IPS-NIHi7 (cell line): ENCODE data around the gene PCBP3.
"Not testable (repeated sequence)": the region's sequence is repeated elsewhere in the genome, so short reads cannot be mapped to it uniquely, and the experiment has no call there.

Experiments
- DNase-seq: peaks from one replicate; pipeline ENCODE4 v3.0.0; 2012; ENCODE audit warnings: mixed read lengths; ENCODE audit errors: extremely low spot score

The PCBP3 gene

GRCh38 chr21:45893740-45894449, 250.4 kb downstream of the PCBP3 start:
- no peak for DNase-seq

GRCh38 chr21:45894450-45894825, 250.9 kb downstream of the PCBP3 start:
- DNase-seq, result no peak

- DNase-seq, result no peak
These were observed 251.6 kb downstream of the PCBP3 start for GRCh38 chr21:45894906-45895777.

DNA sequence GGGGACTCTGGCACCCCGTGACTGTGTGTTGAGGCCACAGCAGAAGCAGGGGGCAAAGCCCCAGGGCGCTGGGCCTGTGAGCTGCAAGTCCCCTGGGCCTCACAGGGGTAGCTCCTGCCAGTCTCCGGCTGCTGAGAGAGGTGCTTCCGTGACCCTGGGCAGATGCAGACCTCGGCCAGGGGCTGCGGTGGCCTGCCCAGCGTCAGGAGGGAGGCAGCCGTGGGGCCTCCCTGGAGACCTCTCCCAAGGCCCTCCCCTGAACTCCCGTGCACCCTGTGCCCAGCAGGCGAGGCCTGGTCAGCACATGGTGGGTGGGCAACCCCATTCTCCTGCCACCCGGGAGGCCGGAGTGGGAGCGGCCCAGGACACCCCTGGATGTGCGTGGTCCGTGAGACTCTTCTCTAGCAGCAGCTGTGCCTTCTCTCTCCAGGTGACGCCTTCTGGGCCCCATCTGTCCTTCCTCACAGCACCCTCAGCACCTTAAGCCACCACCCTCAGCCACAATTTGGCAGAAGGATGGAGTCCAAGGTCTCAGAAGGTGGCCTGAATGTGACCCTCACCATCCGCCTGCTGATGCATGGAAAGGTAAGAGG, 252.3 kb downstream of the PCBP3 start:
- no peak for DNase-seq

DNA sequence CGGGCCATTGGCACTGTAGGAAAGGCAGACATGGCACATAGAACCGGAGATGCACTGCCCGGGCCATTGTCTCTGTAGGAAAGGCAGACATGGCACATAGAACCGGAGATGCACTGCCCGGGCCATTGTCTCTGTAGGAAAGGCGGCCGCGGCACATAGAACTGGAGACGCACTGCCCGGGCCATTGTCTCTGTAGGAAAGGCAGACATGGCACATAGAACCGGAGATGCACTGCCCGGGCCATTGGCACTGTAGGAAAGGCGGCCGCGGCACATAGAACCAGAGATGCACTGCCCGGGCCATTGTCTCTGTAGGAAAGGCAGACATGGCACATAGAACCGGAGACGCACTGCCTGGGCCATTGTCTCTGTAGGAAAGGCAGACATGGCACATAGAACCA, 252.9 kb downstream of the PCBP3 start:
- DNase-seq, result not testable (repeated sequence)

DNA sequence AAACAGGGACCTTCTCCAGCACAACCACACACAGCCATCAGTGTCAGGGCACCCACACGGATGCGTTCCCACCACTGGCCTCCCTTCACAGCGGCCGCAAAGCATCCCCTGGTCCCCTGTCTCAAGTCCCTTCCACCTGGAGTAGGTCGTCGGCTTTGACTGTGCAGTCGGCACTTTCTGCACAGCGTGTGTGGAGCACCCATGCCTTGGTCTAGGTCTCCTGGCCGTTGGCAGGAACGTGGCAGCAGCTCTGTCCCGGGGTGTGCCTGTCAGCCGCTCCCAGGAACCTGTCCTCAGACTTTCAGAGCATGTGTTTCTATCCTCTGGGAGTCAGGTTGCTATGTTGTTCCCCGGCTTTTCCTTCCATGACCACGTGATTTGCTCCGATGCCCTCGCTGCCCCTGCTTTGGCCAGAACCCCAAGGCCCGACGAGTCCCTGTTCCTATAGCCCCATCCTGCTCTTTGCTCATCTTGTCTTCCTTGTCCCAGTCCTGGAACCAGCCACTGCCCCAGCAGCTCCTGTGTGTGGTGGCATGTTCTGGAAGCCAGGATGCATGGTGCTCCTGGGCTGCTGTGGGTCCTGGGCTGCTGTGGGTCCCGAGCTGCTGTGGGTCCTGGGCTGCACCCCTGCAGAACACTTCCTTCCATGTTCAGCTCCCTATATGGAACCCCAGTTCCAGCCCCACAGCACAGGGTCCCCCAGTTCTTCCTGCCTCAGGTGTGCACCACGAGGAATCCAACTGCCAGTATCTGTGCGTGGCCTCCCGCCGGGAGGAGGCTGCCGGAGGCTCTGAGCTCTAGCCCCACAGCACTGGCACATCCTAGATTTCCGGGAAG, 253.9 kb downstream of the PCBP3 start:
- no peak for DNase-seq

GRCh38 chr21:45898028-45898350, 254.5 kb downstream of the PCBP3 start:
- DNase-seq, result no peak

GRCh38 chr21:45898781-45899180, 255.3 kb downstream of the PCBP3 start:
- DNase-seq, result no peak

- DNase-seq, result no peak
These were observed 255.9 kb downstream of the PCBP3 start for GRCh38 chr21:45899317-45900033.

- no peak for DNase-seq
These were observed 256.7 kb downstream of the PCBP3 start for GRCh38 chr21:45900034-45900868.

DNA sequence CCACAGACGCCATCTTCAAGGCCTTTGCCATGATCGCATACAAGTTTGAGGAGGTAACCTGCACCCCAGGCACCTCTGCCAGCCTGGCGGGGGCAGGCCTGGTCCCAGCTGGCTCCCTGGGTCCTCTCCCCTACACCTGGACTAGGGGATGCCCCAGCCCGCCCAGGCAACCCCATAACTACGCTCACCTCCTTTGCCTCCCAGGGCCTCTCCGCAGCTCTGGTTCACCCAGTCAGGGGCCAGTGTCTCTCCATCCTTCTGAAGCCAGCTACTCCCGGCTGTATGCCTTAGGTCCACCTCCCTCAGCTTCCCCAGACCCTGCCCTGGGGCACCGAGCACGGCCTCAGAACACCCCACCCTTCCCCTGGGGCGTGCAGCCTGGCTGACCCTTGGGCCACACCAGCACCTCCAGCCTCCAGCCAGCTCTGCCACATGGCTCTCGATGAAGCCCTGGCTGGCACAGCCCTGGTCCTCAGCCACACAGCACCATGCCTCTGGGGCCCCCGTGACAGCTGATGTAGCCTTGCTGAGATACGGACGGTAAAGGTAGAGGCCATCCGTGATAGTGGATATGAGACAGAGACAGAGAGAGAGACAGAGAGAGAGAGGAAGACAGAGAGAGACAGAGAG, 257.7 kb downstream of the PCBP3 start:
- DNase-seq, result no peak

DNA sequence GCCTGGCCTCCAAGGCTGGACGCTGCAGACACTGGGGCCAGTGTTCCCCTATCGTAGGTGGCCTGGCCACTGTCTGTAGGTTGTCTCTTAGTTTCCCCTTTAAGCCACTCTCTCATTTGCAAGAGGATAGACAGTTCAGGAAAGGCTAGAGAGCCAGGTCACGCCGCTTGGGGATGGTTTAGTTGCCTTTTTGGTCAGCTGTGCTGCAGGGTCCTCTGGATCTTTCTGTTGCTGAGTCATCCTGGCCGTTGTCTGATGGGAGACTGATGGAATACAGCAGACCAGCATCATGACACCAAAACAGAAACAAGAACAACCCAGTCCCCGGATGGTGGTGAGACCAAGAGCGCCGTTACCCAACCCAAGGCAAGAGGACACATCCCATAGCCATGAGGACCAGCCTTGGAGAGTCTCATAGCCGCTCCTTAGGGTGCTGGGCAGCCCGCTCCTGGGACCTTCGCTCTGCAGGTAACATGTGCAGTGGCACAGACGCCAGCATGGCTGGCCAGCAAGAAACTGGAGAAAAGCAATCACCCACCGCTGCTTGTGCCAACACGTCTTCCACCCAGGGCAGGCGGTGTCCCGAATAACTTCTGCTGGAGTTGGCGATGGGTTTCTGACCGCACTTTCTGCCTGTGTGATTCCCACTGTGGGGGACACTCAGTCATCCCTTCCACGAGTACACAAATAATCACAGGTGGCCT, 258.9 kb downstream of the PCBP3 start:
- no peak for DNase-seq

DNA sequence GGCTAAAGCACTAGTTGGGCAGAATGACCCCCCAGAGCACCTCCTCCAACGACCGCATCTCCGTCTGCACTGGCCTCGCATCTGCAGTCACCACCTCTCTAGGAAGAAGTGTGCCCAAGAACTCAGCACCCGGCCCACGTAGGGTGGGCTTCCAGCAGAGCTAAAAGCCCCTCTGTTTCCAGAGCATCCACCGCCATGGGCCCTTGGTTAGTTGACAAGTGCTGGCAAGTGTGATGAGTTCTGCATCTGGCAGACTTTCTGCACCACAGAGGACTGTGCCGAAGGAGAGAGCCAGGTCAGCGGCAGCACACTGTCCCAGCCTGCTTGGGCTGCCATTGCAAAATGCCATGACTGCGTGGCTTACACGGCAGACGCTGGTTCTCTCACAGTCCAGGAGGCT, 261.7 kb downstream of the PCBP3 start:
- DNase-seq, result no peak

DNA sequence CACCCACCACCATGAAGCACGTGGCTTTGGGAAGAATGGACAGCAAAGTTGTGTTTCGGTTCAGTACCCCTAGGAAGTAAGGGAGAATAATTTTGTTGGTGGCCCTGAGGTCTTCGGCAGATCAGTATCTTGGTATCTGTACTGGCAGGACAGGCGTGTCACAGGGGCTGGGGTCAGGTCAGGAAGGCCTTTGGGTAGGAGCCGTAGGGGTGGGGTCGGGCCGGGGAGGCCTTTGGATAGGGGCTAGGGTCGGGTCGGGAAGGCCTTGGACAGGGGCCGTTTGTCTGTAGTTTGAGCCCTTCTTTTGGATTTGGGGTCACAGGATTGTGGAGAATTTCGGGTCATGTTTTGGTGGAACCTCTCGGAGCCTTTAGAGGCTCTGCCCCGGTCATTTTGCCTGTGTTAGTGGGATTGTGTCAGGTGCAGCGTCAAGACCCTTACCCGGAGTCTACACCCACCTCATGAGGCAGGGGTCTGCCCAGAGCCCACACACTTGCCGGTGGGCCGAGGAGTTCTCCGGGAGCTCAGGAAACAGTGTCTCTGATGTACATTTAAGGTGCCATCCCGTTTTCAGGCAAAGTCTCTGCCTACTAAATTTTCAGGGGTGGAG, 262.8 kb downstream of the PCBP3 start:
- DNase-seq, result no peak

GRCh38 chr21:45906859-45907258, 263.3 kb downstream of the PCBP3 start:
- DNase-seq, result no peak

DNA sequence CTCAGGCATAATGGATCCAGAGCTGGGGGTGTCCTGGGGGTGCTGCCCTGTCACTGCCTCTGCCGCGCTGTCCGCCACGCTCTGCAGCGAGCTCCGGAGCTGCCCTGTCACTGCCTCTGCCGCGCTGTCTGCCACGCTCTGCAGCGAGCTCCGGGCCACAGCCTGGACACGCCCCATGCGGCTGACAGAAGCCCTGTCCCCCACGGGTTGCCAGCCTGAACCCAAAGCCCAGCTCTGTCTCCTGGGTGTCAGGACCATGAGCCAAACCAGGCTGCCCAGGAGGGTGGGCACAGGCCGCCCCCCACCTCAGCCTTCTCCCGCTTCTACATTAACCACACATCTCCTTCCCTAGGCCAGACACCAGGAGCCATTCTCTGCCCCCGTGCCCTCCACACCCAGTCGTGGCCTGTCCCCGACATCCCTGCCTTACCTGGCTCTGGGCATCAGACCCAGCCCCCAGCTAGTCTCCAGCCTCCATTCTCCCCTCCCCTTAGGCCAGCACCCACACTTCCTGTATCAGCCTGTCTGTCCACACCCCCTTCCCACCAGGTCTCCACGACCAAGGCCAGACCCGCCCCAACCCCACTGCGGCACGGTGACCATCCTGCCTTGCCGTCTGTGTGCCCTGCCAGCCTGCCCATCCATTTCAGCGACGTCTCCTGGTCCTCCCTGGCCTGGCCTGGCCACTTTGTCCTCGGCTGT, 265.2 kb downstream of the PCBP3 start:
- no peak for DNase-seq

DNA sequence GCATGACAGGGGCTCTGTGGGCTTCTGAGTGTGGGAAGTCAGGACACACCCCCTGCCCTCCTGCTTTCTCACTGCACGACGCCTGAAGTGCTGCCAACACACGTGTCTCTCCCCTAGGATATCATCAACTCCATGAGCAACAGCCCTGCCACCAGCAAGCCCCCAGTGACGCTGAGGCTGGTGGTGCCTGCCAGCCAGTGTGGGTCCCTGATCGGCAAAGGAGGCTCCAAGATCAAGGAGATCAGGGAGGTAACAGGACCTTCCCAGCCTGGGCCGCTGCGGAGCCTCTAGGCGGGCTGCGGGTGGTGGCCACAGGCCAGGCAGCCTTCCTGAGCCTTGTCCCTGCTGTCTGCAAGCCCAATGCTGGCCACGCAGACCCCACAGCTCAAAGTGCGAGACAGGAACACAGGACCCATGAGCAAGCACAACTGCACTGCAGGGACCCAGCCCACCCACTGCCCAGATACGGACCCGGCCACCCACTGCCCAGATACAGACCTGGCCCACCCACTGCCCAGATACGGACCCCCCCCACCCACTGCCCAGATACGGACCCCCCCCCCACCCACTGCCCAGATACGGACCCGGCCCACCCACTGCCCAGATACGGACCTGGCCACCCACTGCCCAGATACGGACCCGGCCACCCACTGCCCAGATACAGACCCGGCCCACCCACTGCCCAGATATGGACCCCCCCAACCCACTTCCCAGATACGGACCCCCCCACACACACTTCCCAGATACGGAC, 265.9 kb downstream of the PCBP3 start:
- no peak for DNase-seq

DNA sequence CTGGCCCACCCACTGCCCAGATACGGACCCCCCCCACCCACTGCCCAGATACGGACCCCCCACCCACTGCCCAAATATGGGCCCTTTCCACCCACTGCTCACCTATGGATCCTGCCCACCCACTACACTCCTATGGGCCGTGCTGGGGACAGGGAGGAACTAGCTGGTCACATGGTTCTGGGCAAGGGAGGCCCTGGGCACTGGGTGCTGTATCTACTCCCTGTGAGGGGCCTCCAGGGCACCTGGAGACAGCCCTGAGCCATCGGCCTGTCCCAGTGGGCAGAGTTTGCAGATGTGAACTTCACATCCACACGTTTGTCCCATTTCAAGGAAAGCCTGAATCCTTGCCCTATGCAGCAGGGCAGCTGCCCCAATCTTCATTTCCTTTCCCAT, 266.6 kb downstream of the PCBP3 start:
- no peak for DNase-seq
